WTC11 (cell line): Measurements from ENCODE around the gene SYMPK.

Experiments
- NR1H2 ChIP-seq: sonication (generic); formaldehyde crosslinking; IDR thresholded peaks from 2 replicates; pipeline ENCODE4 v1.9.0; 2021; ENCODE audit warnings: mild to moderate bottlenecking, moderate library complexity, missing genetic modification reagents
- ZBTB21 ChIP-seq: sonication (generic); formaldehyde crosslinking; IDR thresholded peaks from 2 replicates; pipeline ENCODE4 v1.8.1; 2023; ENCODE audit warnings: mild to moderate bottlenecking, missing genetic modification reagents, borderline replicate concordance
- TF ChIP-seq, protein P1 (sequence below): fragments of 200-600 bp; IDR thresholded peaks from 2 replicates; pipeline ENCODE4 v1.8.0; 2022; ENCODE audit warnings: antibody characterized with exemption

DNA sequence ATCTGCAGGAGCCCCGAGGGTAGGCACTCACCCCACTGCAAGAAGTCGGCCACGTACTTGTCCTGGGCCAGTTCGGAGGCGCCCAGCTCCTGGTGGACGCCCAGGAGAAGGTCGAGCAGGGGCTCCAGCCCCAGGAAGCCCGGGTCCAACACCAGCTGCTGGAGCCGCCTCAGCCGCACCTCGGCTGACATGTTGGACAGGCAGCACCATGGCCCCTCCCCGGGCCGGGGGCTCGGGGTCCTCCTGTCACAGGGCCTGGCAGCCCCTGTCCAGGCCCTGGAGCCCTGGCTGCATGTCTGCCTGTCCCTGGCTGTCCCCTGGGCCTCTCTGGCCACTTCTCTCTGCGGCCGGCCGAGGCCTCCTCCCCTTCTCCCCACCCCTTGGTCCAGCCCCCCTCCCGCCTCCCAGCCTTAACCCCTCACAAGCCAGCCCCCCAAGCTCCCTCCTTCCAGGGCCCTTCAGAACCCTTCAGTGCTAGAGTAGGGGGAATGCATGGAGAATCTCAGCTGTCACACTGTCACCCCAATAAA is 80.7 kb downstream of the SYMPK start, which contains the start of gene DMPK:
- TF ChIP-seq ZBTB21: no peak
- no peak for TF ChIP-seq NR1H2 (CRISPR knock-in tag)
- TF ChIP-seq, protein P1, sequence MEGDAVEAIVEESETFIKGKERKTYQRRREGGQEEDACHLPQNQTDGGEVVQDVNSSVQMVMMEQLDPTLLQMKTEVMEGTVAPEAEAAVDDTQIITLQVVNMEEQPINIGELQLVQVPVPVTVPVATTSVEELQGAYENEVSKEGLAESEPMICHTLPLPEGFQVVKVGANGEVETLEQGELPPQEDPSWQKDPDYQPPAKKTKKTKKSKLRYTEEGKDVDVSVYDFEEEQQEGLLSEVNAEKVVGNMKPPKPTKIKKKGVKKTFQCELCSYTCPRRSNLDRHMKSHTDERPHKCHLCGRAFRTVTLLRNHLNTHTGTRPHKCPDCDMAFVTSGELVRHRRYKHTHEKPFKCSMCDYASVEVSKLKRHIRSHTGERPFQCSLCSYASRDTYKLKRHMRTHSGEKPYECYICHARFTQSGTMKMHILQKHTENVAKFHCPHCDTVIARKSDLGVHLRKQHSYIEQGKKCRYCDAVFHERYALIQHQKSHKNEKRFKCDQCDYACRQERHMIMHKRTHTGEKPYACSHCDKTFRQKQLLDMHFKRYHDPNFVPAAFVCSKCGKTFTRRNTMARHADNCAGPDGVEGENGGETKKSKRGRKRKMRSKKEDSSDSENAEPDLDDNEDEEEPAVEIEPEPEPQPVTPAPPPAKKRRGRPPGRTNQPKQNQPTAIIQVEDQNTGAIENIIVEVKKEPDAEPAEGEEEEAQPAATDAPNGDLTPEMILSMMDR: no peak
